Inferior parietal cortex (tissue), 1 donor: ENCODE data around the gene ERBB4.

Experiments
- DNase-seq: peaks from one replicate; pipeline ENCODE4 v3.0.0-alpha.2; 2016; ENCODE audit errors: extremely low spot score

ERBB4 gene

GRCh38 chr2:211358504-211358903, 1180.1 kb downstream of the ERBB4 start:
- DNase-seq, result no peak

DNA sequence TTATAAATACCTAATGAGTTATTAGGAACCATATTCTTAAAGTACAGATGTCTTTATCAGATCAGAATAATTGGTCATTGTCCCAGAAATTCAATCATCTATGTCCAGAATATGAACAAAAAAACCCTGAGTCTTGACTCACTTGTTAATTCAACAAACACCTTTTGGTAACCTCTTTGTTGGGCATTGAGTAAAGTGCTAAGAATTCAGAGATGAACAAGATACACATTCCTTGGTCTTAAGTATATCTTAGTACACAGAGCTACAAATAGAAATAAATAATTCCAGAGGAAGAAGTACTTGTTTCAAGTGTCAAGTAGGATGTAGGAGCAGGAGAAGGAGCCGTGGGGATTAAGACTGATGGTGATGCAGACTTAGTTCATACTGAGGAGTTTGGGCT, 1184.1 kb downstream of the ERBB4 start:
- DNase-seq, result no peak

- DNase-seq, result peak; percentile 55
Measured at GRCh38 chr2:211351987-211352386, 1186.6 kb downstream of the ERBB4 start.

- no peak for DNase-seq
Measured at GRCh38 chr2:211349031-211349430, 1189.6 kb downstream of the ERBB4 start.

GRCh38 chr2:211347328-211347727, 1191.3 kb downstream of the ERBB4 start:
- DNase-seq, result no peak

DNA sequence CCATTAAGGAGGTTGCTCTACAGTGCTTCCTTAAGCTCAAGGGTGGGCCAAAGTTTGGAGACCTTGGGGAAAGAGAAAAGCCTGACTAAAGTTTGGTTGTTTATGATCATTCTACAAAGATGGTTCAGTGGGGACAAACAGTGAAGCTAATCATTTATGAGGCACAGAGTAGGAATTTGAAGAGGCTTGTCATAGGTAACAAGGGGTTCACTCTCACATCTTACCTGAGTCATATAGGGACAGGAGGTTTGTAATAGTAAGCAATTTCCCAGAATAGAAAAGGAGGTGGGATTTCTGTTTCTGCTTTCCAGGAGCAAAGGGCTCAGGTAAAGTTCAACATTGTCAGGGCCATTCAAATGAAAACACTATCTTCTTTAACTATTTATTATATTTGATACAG, 1194.3 kb downstream of the ERBB4 start:
- DNase-seq, result no peak

DNA sequence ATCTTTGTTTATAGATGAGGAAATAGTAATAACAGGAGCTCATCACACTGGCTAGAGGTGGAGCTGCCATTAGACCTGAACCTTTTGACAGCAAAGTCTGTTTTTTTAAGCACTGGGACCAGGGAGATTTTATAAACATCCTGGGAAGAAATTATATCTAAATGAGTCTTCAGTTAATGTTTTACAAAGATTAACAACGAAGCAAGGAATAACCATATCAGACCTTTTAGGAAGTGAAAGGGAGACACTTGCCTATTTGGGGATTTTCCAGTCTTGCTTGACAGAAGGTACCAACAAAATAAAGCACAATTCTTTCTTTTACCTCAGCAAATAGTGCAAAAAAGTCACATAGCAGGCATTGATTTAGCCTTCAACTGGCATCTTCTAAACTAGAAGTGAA, 1205.2 kb downstream of the ERBB4 start:
- DNase-seq, result no peak

GRCh38 chr2:211331736-211332135, 1206.9 kb downstream of the ERBB4 start:
- no peak for DNase-seq

- DNase-seq, result no peak
Measured at GRCh38 chr2:211329882-211330281, 1208.7 kb downstream of the ERBB4 start.

DNA sequence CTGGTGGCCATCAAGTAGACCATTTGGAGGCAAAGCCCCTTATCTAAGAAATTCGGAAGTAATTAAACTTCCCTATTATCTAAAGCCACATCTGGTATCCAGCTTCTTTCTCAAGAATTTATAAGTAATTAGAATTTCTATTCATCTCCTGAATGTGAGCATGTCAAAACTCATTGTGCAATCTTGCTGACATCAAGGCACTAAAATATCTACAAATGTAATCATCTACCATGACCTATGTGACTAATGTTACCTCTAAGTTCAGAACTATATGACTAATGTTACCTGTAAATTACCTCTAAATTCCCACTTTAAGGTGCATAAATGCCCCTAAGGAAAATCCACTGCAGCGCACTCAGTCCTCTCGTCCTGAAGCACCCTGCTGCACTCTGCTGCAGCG, 1209.2 kb downstream of the ERBB4 start:
- DNase-seq, result no peak

- DNase-seq, result no peak
Measured at GRCh38 chr2:211328126-211328525, 1210.5 kb downstream of the ERBB4 start.
